ENCODE data around the gene DNAJA4. TPM values are rescaled to one million over a fixed set of nuclear protein-coding genes. Genes with fewer than 3 reads are reported as not detected.

DNAJA4 gene
- total and polyA plus RNA-seq, 8 donors: 2.3 to 16.1 (median 5.6) TPM

DNA sequence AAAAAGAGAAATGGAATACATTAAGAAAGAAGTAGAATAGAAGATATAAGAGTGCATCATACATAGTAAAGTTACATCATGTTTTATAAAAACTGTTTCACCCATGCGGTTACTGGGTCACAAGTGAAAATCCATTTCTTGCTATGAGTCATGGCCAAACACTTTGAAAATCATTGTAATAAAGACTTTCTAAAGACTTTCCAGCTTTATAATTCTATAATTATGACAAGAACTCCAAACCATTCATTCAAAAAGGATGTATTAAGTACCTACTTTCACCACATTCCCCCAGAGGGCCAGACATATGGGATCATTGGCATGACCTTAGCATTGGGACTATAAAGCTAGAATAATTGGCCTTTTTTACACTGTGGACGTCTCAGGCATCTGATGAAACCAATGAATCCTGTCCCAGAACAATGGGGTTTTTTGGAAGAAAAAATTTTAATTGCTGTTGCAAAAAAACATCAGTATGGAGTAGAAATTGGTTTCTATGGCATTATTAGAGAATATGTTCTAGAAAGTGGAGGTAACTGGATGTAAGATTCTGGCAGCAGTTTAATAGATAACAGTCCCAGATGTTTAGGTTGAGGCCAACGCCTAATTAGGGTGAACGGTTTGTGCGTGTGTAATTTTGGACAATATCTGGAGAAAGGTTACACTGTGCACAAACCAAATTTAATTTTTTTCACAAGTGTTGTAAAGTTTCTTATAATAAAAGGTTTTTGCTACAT, 38.4 kb downstream of the DNAJA4 start:
- WGBS, 2 donors: 67 to 76% methylated on average over 5 of the region's 5 CpGs
- no peak for ATAC-seq

GRCh38 chr15:78304216-78305066, 40.1 kb downstream of the DNAJA4 start:
- H3K4me1 ChIP-seq: no peaks in the 10 kb centered on the region
- H3K9me3 ChIP-seq: no peaks in the 10 kb centered on the region
- H3K36me3 ChIP-seq: no peaks in the 10 kb centered on the region
- intact Hi-C loops (cut with DNase I): loop anchor here (10.0 kb wide), 2 partner anchors 120 to 170 kb away; no protein-coding TSS in a partner anchor
- TF ChIP-seq, protein P1, sequence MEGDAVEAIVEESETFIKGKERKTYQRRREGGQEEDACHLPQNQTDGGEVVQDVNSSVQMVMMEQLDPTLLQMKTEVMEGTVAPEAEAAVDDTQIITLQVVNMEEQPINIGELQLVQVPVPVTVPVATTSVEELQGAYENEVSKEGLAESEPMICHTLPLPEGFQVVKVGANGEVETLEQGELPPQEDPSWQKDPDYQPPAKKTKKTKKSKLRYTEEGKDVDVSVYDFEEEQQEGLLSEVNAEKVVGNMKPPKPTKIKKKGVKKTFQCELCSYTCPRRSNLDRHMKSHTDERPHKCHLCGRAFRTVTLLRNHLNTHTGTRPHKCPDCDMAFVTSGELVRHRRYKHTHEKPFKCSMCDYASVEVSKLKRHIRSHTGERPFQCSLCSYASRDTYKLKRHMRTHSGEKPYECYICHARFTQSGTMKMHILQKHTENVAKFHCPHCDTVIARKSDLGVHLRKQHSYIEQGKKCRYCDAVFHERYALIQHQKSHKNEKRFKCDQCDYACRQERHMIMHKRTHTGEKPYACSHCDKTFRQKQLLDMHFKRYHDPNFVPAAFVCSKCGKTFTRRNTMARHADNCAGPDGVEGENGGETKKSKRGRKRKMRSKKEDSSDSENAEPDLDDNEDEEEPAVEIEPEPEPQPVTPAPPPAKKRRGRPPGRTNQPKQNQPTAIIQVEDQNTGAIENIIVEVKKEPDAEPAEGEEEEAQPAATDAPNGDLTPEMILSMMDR (IDR thresholded peaks at IDR 0.05): no peak
- peaks cover 0 to 6% (median 0%) of the 10 kb centered on the region in 4 donors for H3K27me3 ChIP-seq
- no peak overlapping the region for H3K4me3 ChIP-seq
- WGBS, 2 donors: 51 to 55% methylated on average over 9 of the region's 9 CpGs
- FAIRE-seq: no peak
- DNase-seq: no peak
- H3K27ac ChIP-seq: no peak overlapping the region
- ATAC-seq: no peak

More for the DNA sequence above, 38.4 kb downstream of the DNAJA4 start:
- TF ChIP-seq, protein P1 (IDR thresholded peaks at IDR 0.05): no peak
- Histone ChIP-seq H3K36me3 (no peaks in the 10 kb centered on the region), H3K4me3 (no peak overlapping the region), H3K9me3 (no peaks in the 10 kb centered on the region), H3K27ac (no peak overlapping the region), H3K27me3 (peaks cover 0 to 6% (median 0%) of the 10 kb centered on the region in 4 donors), H3K4me1 (peaks cover 0 to 7% (median 0%) of the 10 kb centered on the region in 3 donors)
- intact Hi-C loops (cut with DNase I): loop anchor here (10.0 kb wide), 2 partner anchors 122 to 172 kb away; no protein-coding TSS in a partner anchor
- no peak for FAIRE-seq
- no peak for DNase-seq

DNA sequence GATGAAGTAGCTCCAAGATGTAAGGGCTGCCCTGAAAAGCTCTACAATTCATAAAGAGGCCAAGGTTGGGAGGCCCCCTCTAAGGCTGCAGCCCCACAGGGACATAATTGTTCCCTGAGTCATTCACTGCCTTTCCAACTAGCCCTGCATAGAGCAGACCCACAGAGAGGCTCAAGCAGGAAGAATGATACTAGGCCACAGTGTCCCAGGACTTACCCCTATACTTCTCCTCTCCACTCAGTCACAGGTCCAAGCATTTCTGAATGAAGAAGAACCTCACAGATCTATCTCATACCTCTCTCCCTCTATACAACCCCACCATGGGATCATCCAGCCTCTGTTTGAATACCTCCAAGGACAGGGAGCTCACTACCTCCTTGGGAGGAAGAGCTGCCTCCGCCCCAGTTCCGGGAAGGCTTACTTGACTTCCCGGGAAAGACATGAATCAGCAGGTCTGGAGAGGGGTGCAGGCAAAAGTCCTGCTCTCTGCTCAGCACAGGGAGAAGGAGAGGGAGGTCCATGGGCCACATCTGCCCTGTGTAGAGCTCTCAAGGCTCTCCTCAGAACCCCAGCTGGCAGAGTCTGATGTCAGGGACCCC, 41.9 kb downstream of the DNAJA4 start:
- WGBS, 2 donors: 57 to 65% methylated on average over 3 of the region's 3 CpGs
- no peak for FAIRE-seq
- Histone ChIP-seq H3K27ac (no peak overlapping the region), H3K4me3 (no peak overlapping the region), H3K27me3 (peaks cover 0 to 6% (median 0%) of the 10 kb centered on the region in 4 donors), H3K36me3 (no peaks in the 10 kb centered on the region), H3K4me1 (no peaks in the 10 kb centered on the region), H3K9me3 (no peaks in the 10 kb centered on the region)
- intact Hi-C loops (cut with DNase I): loop anchor here (10.0 kb wide), 2 partner anchors 119 to 169 kb away; no protein-coding TSS in a partner anchor
- TF ChIP-seq, protein P1 (IDR thresholded peaks at IDR 0.05): no peak
- no peak for ATAC-seq
- DNase-seq: no peak

DNA sequence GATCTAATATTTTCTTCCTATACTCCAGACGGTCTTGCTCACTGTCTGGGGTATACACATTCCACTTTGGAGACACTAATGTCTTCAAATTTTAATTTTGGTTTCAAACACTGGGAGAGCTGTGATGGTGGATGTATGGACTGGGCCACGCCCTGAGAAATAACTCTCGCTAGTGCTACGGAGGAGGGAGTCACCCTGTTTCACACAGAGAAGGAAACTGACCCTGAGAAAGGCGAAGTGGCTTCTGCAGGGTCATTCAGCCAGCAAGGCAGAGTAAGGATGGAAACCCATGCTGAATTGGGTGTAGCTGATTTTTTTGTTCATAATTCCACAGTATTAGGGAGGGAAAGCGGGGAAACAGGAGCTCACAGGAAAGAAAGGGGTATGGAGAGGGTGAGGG, 43.6 kb downstream of the DNAJA4 start:
- no peak for ATAC-seq
- no peak for FAIRE-seq
- intact Hi-C loops (cut with DNase I): loop anchor here (10.0 kb wide), 2 partner anchors 117 to 167 kb away; no protein-coding TSS in a partner anchor
- no peak overlapping the region for H3K27ac ChIP-seq
- H3K4me1 ChIP-seq: no peaks in the 10 kb centered on the region
- peaks cover 0 to 1% (median 0%) of the 10 kb centered on the region in 4 donors for H3K27me3 ChIP-seq
- H3K36me3 ChIP-seq: no peaks in the 10 kb centered on the region
- TF ChIP-seq, protein P1 (IDR thresholded peaks at IDR 0.05): no peak
- DNase-seq: no peak
- WGBS, 2 donors: 35 to 42% methylated on average over 6 of the region's 6 CpGs
- H3K9me3 ChIP-seq: no peaks in the 10 kb centered on the region
- no peak overlapping the region for H3K4me3 ChIP-seq

Measured in pancreas (tissue), 10 donors.